CD8-positive, alpha-beta memory T cell (primary cell): ENCODE data around the gene PDZD11. TPM values are rescaled to one million over a fixed set of nuclear protein-coding genes. Genes with fewer than 3 reads are reported as not detected.
A peak's percentile ranks its signal among the peaks of the same experiment; 100 is the strongest.
"Not testable (repeated sequence)": the region's sequence is repeated elsewhere in the genome, so short reads cannot be mapped to it uniquely, and the experiment has no call there.

ENCODE experiments used
- CTCF ChIA-PET: fragments of 350-600 bp; sonication (Branson Sonifier 250); formaldehyde crosslinking; loops from one replicate; lab custom pipeline; 2021; ENCODE audit warnings: antibody characterized with exemption; lab: Charles Lee
- POLR2A ChIA-PET: fragments of 350-600 bp; sonication (Branson Sonifier 250); formaldehyde crosslinking; loops from one replicate; lab custom pipeline; 2021; ENCODE audit warnings: antibody characterized with exemption; lab: Charles Lee
- DNase-seq, 5 donors: peaks; one replicate each; pipeline versions ENCODE4 v3.0.0 to v3.0.0-alpha.2; 2020 to 2022; ENCODE audit warnings: mixed read lengths in 1 of 5
- H3K27ac ChIP-seq: one replicate; pipeline ENCODE4 v1.7.0; 2013; ENCODE audit warnings: low read depth, mild to moderate bottlenecking, low read length, moderate library complexity
- H3K27me3 ChIP-seq: 2 replicates; pipeline ENCODE4 v1.7.0; 2013; ENCODE audit warnings: low read length, mild to moderate bottlenecking; ENCODE audit not compliant: insufficient read depth, poor library complexity, severe bottlenecking
- H3K36me3 ChIP-seq: 2 replicates; pipeline ENCODE4 v1.7.0; 2013; ENCODE audit warnings: mild to moderate bottlenecking, low read length, moderate library complexity; ENCODE audit not compliant: insufficient read depth
- H3K4me1 ChIP-seq: 2 replicates; pipeline ENCODE4 v1.7.0; 2013; ENCODE audit warnings: mild to moderate bottlenecking, low read length, moderate library complexity; ENCODE audit not compliant: insufficient read depth
- H3K4me3 ChIP-seq: 2 replicates; pipeline ENCODE4 v1.7.0; 2013; ENCODE audit warnings: mild to moderate bottlenecking, low read length
- H3K9me3 ChIP-seq: 2 replicates; pipeline ENCODE4 v1.7.0; 2013; ENCODE audit warnings: mild to moderate bottlenecking, low read length
- H3K27ac Mint-ChIP-seq, 8 donors: one replicate each; pipeline ENCODE4 v1.8.0; 2020 to 2021; ENCODE audit warnings: mixed read lengths in 8 of 8, mild to moderate bottlenecking in 6 of 8, inconsistent platforms in 3 of 8, moderate library complexity in 3 of 8
- H3K27me3 Mint-ChIP-seq, 2 donors: one replicate each; pipeline ENCODE4 v1.8.0; 2020 to 2021; ENCODE audit warnings: mixed read lengths in 2 of 2, mild to moderate bottlenecking in 1 of 2, moderate library complexity in 1 of 2
- H3K36me3 Mint-ChIP-seq, 3 donors: one replicate each; pipeline ENCODE4 v1.8.0; 2020 to 2021; ENCODE audit warnings: mixed read lengths in 3 of 3, inconsistent platforms in 1 of 3, mild to moderate bottlenecking in 1 of 3
- H3K4me1 Mint-ChIP-seq, 3 donors: one replicate each; pipeline ENCODE4 v1.8.0; 2020 to 2021; ENCODE audit warnings: mixed read lengths in 3 of 3, inconsistent platforms in 1 of 3, mild to moderate bottlenecking in 1 of 3
- H3K4me3 Mint-ChIP-seq, 7 donors: one replicate each; pipeline ENCODE4 v1.8.0; 2020 to 2021; ENCODE audit warnings: mixed read lengths in 7 of 7, mild to moderate bottlenecking in 6 of 7, moderate library complexity in 4 of 7, inconsistent platforms in 2 of 7
- H3K9me3 Mint-ChIP-seq, 5 donors: one replicate each; pipeline ENCODE4 v1.8.0; 2020 to 2022; ENCODE audit warnings: mixed read lengths in 5 of 5, mild to moderate bottlenecking in 3 of 5, moderate library complexity in 2 of 5, inconsistent platforms in 1 of 5
- polyA plus RNA-seq: library from polyadenylated mRNA; unstranded; fragments of 300-500 nt; fragmentation: Illumina TruSeq; gene quantifications from one replicate; pipeline ENCODE4 v1.2.3, GENCODE V29; 2021
- total RNA-seq, 2 experiments: library from RNA; stranded (reverse); gene quantifications; one replicate each; pipeline ENCODE4 v1.2.3, GENCODE V29; 2021

PDZD11 gene
- total and polyA plus RNA-seq, 3 experiments from 2014 or later: 26.4 to 40.7 (median 28.9) TPM

GRCh38 chrX:70254063-70254400 is 35.7 kb downstream of the PDZD11 start:
- CTCF ChIA-PET: no interaction called here
- POLR2A ChIA-PET: no interaction called here
- no peaks in the 10 kb centered on the region for H3K27me3 Mint-ChIP-seq
- H3K36me3 ChIP-seq: no peaks in the 10 kb centered on the region
- H3K27ac Mint-ChIP-seq: no peak overlapping the region
- no peak overlapping the region for H3K27ac ChIP-seq
- peaks cover 0 to 3% (median 0%) of the 10 kb centered on the region in 3 donors for H3K36me3 Mint-ChIP-seq
- no peaks in the 10 kb centered on the region for H3K4me1 Mint-ChIP-seq
- no peaks in the 10 kb centered on the region for H3K9me3 Mint-ChIP-seq
- H3K4me1 ChIP-seq: no peaks in the 10 kb centered on the region
- no peak for DNase-seq
- no peaks in the 10 kb centered on the region for H3K9me3 ChIP-seq
- H3K4me3 ChIP-seq: no peak overlapping the region
- H3K27me3 ChIP-seq: no peaks in the 10 kb centered on the region
- H3K4me3 Mint-ChIP-seq: no peak overlapping the region

DNA sequence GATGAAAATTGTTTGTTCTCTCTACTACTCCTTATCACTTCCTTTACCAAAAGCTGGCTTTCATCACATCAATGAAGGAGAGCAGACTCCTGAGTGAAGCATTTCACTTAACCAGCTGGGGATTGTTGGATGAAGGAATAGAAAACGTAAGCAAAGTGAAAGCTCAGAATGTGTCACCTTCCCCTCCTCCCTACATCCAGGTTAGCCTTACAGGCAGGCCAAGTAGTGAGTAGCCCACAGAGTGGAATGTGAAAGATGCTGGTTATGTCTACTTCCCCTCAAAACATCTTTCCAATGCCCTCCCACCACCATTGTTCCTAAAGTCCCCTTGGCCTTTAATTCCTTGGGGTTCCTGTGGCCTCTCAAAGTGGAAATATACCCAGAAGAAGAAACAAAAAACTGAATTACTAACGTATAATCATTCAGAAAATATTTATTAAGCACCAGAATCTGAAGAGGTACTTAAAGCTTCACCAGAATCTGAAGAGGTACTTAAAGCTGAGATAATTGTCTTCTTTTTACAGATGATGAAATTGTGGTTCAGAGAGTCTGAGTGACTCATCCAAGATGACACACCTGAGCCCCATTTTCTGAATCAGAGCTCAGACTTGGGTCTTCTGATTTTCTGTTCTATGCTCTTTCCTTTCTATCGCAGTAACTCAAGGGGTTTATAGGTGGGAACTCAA is 36.2 kb downstream of the PDZD11 start:
- DNase-seq: no peak
- Mint-ChIP-seq H3K36me3 (peaks cover 0 to 3% (median 0%) of the 10 kb centered on the region in 3 donors), H3K27me3 (no peaks in the 10 kb centered on the region), H3K4me3 (no peak overlapping the region), H3K9me3 (no peaks in the 10 kb centered on the region), H3K4me1 (no peaks in the 10 kb centered on the region), H3K27ac (peak overlapping the region in 1 of 8 donors; percentile 16)
- H3K27ac ChIP-seq: no peak overlapping the region
- ChIA-PET CTCF (no interaction called here), POLR2A (no interaction called here)
- no peaks in the 10 kb centered on the region for H3K27me3 ChIP-seq
- H3K4me1 ChIP-seq: no peaks in the 10 kb centered on the region
- H3K9me3 ChIP-seq: no peaks in the 10 kb centered on the region
- no peaks in the 10 kb centered on the region for H3K36me3 ChIP-seq
- no peak overlapping the region for H3K4me3 ChIP-seq

DNA sequence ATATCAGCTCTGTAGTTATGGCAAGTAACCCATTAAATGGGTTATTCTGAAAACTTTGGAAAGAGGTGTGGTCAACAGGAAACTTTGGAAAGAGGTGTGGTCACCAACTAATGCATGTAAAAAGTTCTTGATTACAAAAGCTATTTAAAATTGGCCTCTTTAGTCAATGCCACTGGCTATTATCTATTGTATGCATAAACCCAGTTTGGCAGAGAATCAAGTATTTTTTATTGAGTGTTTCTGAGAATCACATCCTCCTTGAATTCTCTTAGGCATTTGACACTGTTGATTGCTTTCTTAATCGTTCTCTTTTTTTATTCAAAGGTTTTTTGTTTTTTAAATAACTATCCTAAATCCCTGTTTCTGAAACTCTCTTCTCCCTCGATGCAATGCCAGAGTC is 37.2 kb downstream of the PDZD11 start:
- Histone ChIP-seq H3K4me1 (no peaks in the 10 kb centered on the region), H3K36me3 (no peaks in the 10 kb centered on the region), H3K27ac (no peak overlapping the region), H3K9me3 (no peaks in the 10 kb centered on the region), H3K27me3 (no peaks in the 10 kb centered on the region), H3K4me3 (no peak overlapping the region)
- peaks cover 0 to 3% (median 0%) of the 10 kb centered on the region in 3 donors for H3K36me3 Mint-ChIP-seq
- no peak for DNase-seq
- POLR2A ChIA-PET: no interaction called here
- H3K9me3 Mint-ChIP-seq: no peaks in the 10 kb centered on the region
- no peaks in the 10 kb centered on the region for H3K4me1 Mint-ChIP-seq
- no peaks in the 10 kb centered on the region for H3K27me3 Mint-ChIP-seq
- no peak overlapping the region for H3K27ac Mint-ChIP-seq
- CTCF ChIA-PET: no interaction called here
- no peak overlapping the region for H3K4me3 Mint-ChIP-seq

DNA sequence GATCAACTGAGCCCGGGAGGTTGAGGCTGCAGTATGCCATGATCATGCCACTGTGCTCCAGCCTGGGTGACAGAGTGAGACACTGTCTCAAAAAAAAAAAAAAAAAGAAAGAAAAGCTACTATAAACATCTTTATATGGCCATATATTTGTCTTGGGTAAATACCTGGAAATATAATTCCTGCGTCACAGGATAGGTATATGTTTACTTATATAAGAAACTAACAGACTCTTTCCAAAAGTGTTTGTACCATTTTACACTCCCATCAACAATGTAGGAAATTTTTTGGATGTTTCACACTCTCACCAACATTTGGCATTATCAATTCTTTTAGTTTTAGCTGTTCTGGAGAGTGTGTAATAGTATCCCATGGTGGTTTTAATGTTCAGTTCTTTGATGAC is 42.5 kb downstream of the PDZD11 start:
- H3K4me3 ChIP-seq: no peak overlapping the region
- ChIA-PET CTCF (no interaction called here), POLR2A (no interaction called here)
- H3K27ac Mint-ChIP-seq: no peak overlapping the region
- H3K4me3 Mint-ChIP-seq: no peak overlapping the region
- no peaks in the 10 kb centered on the region for H3K36me3 Mint-ChIP-seq
- no peaks in the 10 kb centered on the region for H3K9me3 ChIP-seq
- no peaks in the 10 kb centered on the region for H3K4me1 ChIP-seq
- no peak overlapping the region for H3K27ac ChIP-seq
- no peaks in the 10 kb centered on the region for H3K36me3 ChIP-seq
- H3K9me3 Mint-ChIP-seq: no peaks in the 10 kb centered on the region
- no peak for DNase-seq
- no peaks in the 10 kb centered on the region for H3K27me3 Mint-ChIP-seq
- no peaks in the 10 kb centered on the region for H3K4me1 Mint-ChIP-seq
- no peaks in the 10 kb centered on the region for H3K27me3 ChIP-seq

DNA sequence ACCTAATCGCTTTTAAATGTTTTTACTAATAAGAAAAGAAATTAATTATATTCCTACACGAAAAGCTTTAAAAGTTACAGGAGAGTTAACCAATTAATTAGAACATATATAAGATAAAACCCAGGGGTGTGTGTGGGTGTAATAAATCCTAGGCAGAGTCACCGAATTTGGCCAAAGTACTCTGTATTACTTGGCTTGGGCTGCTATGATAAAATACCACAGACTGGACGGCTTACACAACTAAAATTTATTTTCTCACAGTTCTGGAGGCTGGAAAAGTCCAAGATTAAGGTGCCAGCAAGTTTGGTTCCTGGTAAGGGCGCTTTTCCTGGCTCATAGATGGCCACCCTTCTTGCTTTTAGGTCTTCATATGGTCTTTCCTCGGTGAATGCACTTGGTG is 44.8 kb downstream of the PDZD11 start:
- Mint-ChIP-seq H3K4me3 (no peak overlapping the region), H3K27ac (no peak overlapping the region), H3K27me3 (no peaks in the 10 kb centered on the region), H3K36me3 (no peaks in the 10 kb centered on the region), H3K4me1 (no peaks in the 10 kb centered on the region), H3K9me3 (peaks cover 0 to 1% (median 0%) of the 10 kb centered on the region in 5 donors)
- Histone ChIP-seq H3K36me3 (no peaks in the 10 kb centered on the region), H3K27me3 (no peaks in the 10 kb centered on the region), H3K9me3 (no peaks in the 10 kb centered on the region), H3K4me1 (no peaks in the 10 kb centered on the region), H3K4me3 (no peak overlapping the region), H3K27ac (no peak overlapping the region)
- ChIA-PET POLR2A (no interaction called here), CTCF (no interaction called here)
- no peak for DNase-seq

DNA sequence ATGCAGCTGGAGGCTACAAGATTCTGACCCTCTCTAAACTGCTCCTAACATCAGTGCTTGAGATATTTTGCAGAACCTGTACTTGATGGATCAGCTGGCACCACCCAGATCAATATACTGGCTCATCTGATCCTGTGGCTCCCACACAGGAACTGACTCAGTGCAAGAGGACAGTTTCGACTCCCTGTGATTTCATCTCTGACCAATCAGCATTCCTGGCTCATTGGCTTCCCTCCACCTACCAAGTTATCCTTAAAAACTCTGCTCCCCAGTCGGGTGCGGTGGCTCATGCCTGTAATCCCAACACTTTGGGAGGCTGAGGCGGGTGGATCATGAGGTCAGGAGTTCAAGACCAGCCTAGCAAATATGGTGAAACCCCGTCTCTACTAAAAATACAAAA is 46.1 kb downstream of the PDZD11 start:
- H3K27me3 ChIP-seq, H3K27me3 Mint-ChIP-seq: not testable (repeated sequence)

GRCh38 chrX:70241501-70241900 is 48.2 kb downstream of the PDZD11 start:
- Mint-ChIP-seq H3K27me3 (peaks cover 0 to 7% of the 10 kb centered on the region in 2 donors), H3K4me3 (no peak overlapping the region), H3K36me3 (no peaks in the 10 kb centered on the region), H3K27ac (no peak overlapping the region), H3K9me3 (peaks cover 0 to 1% (median 0%) of the 10 kb centered on the region in 5 donors), H3K4me1 (no peaks in the 10 kb centered on the region)
- DNase-seq: no peak
- ChIA-PET POLR2A (no interaction called here), CTCF (no interaction called here)
- Histone ChIP-seq H3K27me3 (no peaks in the 10 kb centered on the region), H3K4me3 (no peak overlapping the region), H3K36me3 (no peaks in the 10 kb centered on the region), H3K9me3 (no peaks in the 10 kb centered on the region), H3K4me1 (no peaks in the 10 kb centered on the region), H3K27ac (no peak overlapping the region)

More for the DNA sequence above, 46.1 kb downstream of the PDZD11 start:
- H3K4me3 ChIP-seq, H3K4me1 Mint-ChIP-seq, H3K27ac Mint-ChIP-seq, H3K36me3 Mint-ChIP-seq, H3K4me3 Mint-ChIP-seq, DNase-seq, POLR2A ChIA-PET, CTCF ChIA-PET, H3K4me1 ChIP-seq, H3K9me3 ChIP-seq, H3K36me3 ChIP-seq, H3K27ac ChIP-seq, H3K9me3 Mint-ChIP-seq: not testable (repeated sequence)

- H3K9me3 ChIP-seq: no peaks in the 10 kb centered on the region
- H3K27me3 Mint-ChIP-seq: peaks cover 0 to 7% of the 10 kb centered on the region in 2 donors
- H3K4me3 ChIP-seq: no peak overlapping the region
- no peaks in the 10 kb centered on the region for H3K36me3 Mint-ChIP-seq
- no peak overlapping the region for H3K4me3 Mint-ChIP-seq
- H3K4me1 ChIP-seq: no peaks in the 10 kb centered on the region
- H3K27me3 ChIP-seq: no peaks in the 10 kb centered on the region
- no peaks in the 10 kb centered on the region for H3K4me1 Mint-ChIP-seq
- H3K9me3 Mint-ChIP-seq: peaks cover 0 to 1% (median 0%) of the 10 kb centered on the region in 5 donors
- no peak overlapping the region for H3K27ac ChIP-seq
- CTCF ChIA-PET: no interaction called here
- H3K27ac Mint-ChIP-seq: no peak overlapping the region
- POLR2A ChIA-PET: no interaction called here
- no peaks in the 10 kb centered on the region for H3K36me3 ChIP-seq
- no peak for DNase-seq
Observed at GRCh38 chrX:70240751-70241150, 49.0 kb downstream of the PDZD11 start.
